ENCODE results near the gene ARSH. TPM values are rescaled to one million over a fixed set of nuclear protein-coding genes. Genes with fewer than 3 reads are reported as not detected.

The ARSH gene
- total RNA-seq, 2 donors from 2014 or later = not detected

- Histone ChIP-seq H3K9me3 (ENCODE audit: control insufficient read depth, low read length) (no peaks in the 10 kb centered on the region), H3K27me3 (ENCODE audit: control insufficient read depth, insufficient read depth, low read length, poor library complexity, severe bottlenecking) (no peaks in the 10 kb centered on the region), H3K4me3 (ENCODE audit: low read length) (no peak overlapping the region), H3K9ac (ENCODE audit: extremely low read depth, low read length, poor library complexity, severe bottlenecking) (no peak overlapping the region), H3K4me1 (ENCODE audit: control insufficient read depth, insufficient read depth, low read length) (no peaks in the 10 kb centered on the region), H3K36me3 (ENCODE audit: control insufficient read depth, insufficient read depth, low read length) (no peaks in the 10 kb centered on the region), H3K27ac (ENCODE audit: low read depth, low read length) (no peak overlapping the region)
- Mint-ChIP-seq H3K27me3 (ENCODE audit: insufficient read depth) (no peaks in the 10 kb centered on the region), H3K9me3 (peaks cover 11% of the 10 kb centered on the region), H3K36me3 (ENCODE audit: low read depth) (no peaks in the 10 kb centered on the region), H3K4me3 (no peak overlapping the region), H3K4me1 (peaks cover 31% of the 10 kb centered on the region), H3K27ac (no peak overlapping the region)
- TF ChIP-seq, protein P1, sequence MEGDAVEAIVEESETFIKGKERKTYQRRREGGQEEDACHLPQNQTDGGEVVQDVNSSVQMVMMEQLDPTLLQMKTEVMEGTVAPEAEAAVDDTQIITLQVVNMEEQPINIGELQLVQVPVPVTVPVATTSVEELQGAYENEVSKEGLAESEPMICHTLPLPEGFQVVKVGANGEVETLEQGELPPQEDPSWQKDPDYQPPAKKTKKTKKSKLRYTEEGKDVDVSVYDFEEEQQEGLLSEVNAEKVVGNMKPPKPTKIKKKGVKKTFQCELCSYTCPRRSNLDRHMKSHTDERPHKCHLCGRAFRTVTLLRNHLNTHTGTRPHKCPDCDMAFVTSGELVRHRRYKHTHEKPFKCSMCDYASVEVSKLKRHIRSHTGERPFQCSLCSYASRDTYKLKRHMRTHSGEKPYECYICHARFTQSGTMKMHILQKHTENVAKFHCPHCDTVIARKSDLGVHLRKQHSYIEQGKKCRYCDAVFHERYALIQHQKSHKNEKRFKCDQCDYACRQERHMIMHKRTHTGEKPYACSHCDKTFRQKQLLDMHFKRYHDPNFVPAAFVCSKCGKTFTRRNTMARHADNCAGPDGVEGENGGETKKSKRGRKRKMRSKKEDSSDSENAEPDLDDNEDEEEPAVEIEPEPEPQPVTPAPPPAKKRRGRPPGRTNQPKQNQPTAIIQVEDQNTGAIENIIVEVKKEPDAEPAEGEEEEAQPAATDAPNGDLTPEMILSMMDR (conservative IDR thresholded peaks at IDR 0.05) = no peak
- DNase-seq = no peak
- 91% methylated on average over 1 of the region's 3 CpGs; no CpG with 5 or more reads in 1 of the 2 experiments for WGBS, 2 experiments (ENCODE audit: insufficient coverage in 1 of 2, insufficient read length in 1 of 2)
Measured at GRCh38 chrX:2967012-2967411, 39.3 kb upstream of the ARSH start.

DNA sequence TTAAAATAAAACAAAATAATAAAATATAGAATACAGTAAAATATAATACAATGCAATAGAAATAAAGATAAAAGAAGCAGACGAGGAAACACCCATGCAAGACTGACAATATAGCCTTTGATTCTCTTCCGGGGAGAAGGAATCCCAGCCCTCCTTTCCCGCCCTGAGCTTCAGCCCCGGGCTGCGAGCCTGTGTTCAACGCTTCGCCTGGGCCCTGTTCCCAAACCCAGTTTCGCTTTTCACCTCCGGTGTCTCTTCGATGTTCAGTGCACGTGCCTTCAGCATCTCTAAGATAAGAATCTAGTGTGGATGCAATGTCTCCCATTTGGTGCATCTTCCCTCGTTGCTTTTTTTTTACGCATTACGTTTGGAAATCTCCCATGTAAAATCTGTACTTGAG lies 38.8 kb upstream of the ARSH start:
- TF ChIP-seq, protein P1 (conservative IDR thresholded peaks at IDR 0.05) = no peak
- no peak overlapping the region for H3K4me3 ChIP-seq (ENCODE audit: low read length)
- no peaks in the 10 kb centered on the region for H3K4me1 ChIP-seq (ENCODE audit: control insufficient read depth, insufficient read depth, low read length)
- no peak overlapping the region for H3K27ac Mint-ChIP-seq
- no peaks in the 10 kb centered on the region for H3K27me3 Mint-ChIP-seq (ENCODE audit: insufficient read depth)
- DNase-seq = no peak
- no peak overlapping the region for H3K4me3 Mint-ChIP-seq
- 92 to 100% methylated on average over 1 to 12 of the region's 14 CpGs for WGBS, 2 experiments (ENCODE audit: insufficient coverage in 1 of 2, insufficient read length in 1 of 2)
- H3K27me3 ChIP-seq (ENCODE audit: control insufficient read depth, insufficient read depth, low read length, poor library complexity, severe bottlenecking) = no peaks in the 10 kb centered on the region
- H3K36me3 Mint-ChIP-seq (ENCODE audit: low read depth) = no peaks in the 10 kb centered on the region
- no peak overlapping the region for H3K27ac ChIP-seq (ENCODE audit: low read depth, low read length)
- H3K9me3 ChIP-seq (ENCODE audit: control insufficient read depth, low read length) = no peaks in the 10 kb centered on the region
- H3K9ac ChIP-seq (ENCODE audit: extremely low read depth, low read length, poor library complexity, severe bottlenecking) = no peak overlapping the region
- no peaks in the 10 kb centered on the region for H3K36me3 ChIP-seq (ENCODE audit: control insufficient read depth, insufficient read depth, low read length)
- H3K9me3 Mint-ChIP-seq = peaks cover 16% of the 10 kb centered on the region
- H3K4me1 Mint-ChIP-seq = peaks cover 27% of the 10 kb centered on the region

GRCh38 chrX:2967998-2968909 lies 38.1 kb upstream of the ARSH start:
- WGBS, 2 experiments (ENCODE audit: insufficient coverage in 1 of 2, insufficient read length in 1 of 2) = 84 to 87% methylated on average over 12 to 27 of the region's 27 CpGs
- Mint-ChIP-seq H3K27me3 (ENCODE audit: insufficient read depth) (no peaks in the 10 kb centered on the region), H3K36me3 (ENCODE audit: low read depth) (no peaks in the 10 kb centered on the region), H3K4me1 (peaks cover 24% of the 10 kb centered on the region), H3K4me3 (no peak overlapping the region), H3K27ac (no peak overlapping the region), H3K9me3 (peaks cover 17% of the 10 kb centered on the region)
- peak; percentile 57 for DNase-seq
- H3K9ac ChIP-seq (ENCODE audit: extremely low read depth, low read length, poor library complexity, severe bottlenecking) = no peak overlapping the region
- H3K36me3 ChIP-seq (ENCODE audit: control insufficient read depth, insufficient read depth, low read length) = no peaks in the 10 kb centered on the region
- H3K4me3 ChIP-seq (ENCODE audit: low read length) = no peak overlapping the region
- no peaks in the 10 kb centered on the region for H3K9me3 ChIP-seq (ENCODE audit: control insufficient read depth, low read length)
- TF ChIP-seq, protein P1 (conservative IDR thresholded peaks at IDR 0.05) = no peak
- H3K27ac ChIP-seq (ENCODE audit: low read depth, low read length) = peak overlapping the region; percentile 53
- H3K27me3 ChIP-seq (ENCODE audit: control insufficient read depth, insufficient read depth, low read length, poor library complexity, severe bottlenecking) = no peaks in the 10 kb centered on the region
- no peaks in the 10 kb centered on the region for H3K4me1 ChIP-seq (ENCODE audit: control insufficient read depth, insufficient read depth, low read length)
